Colonic mucosa (tissue), 4 donors: ENCODE measurements around the gene TCN1. TPM values are rescaled to one million over a fixed set of nuclear protein-coding genes. Genes with fewer than 3 reads are reported as not detected.

Source experiments
- DNase-seq: peaks from one replicate; pipeline ENCODE4 v3.0.0-alpha.2; 2020
- H3K27ac ChIP-seq: fragments of 200-600 bp; one replicate; pipeline ENCODE4 v1.8.0; 2021
- H3K27me3 ChIP-seq: fragments of 200-600 bp; one replicate; pipeline ENCODE4 v1.8.0; 2021
- H3K36me3 ChIP-seq: fragments of 200-600 bp; one replicate; pipeline ENCODE4 v1.8.0; 2021
- H3K4me1 ChIP-seq: fragments of 200-600 bp; one replicate; pipeline ENCODE4 v1.8.0; 2021; ENCODE audit warnings: mild to moderate bottlenecking
- H3K4me3 ChIP-seq: fragments of 200-600 bp; one replicate; pipeline ENCODE4 v1.8.0; 2021
- H3K9ac ChIP-seq, 2 donors: one replicate each; pipeline ENCODE4 v1.7.0; 2013; ENCODE audit warnings: control low read depth in 2 of 2, low read depth in 2 of 2, low read length in 2 of 2
- H3K9me3 ChIP-seq: fragments of 200-600 bp; one replicate; pipeline ENCODE4 v1.8.0; 2021
- intact Hi-C: fragments of 100-400 bp; cut with DNase I; formaldehyde crosslinking; loops from one replicate; pipeline ENCODE4 v1.14.1; 2022
- total RNA-seq, 2 donors: library from RNA; stranded (reverse); fragmentation: NEBNext Ultra II Directional in 1 of 2; extraction: Animal tissue kit (Norgen Biotek cat#: 25700) in 1 of 2; gene quantifications; one replicate each; pipeline ENCODE4 v1.2.1, GENCODE V29; 2021
- TF ChIP-seq, protein P1 (sequence below): fragments of 200-600 bp; IDR thresholded peaks from one replicate; pipeline ENCODE4 v1.8.0; 2022; ENCODE audit warnings: antibody characterized with exemption, mild to moderate bottlenecking
- donor health status: healthy.
- donor health status: DM: no; HTN: no; CAD: no.
- donor health status: DM: no; HTN: no; CAD: no.

TCN1 gene
- total RNA-seq, 2 donors from 2014 or later = 0.67 TPM; not detected in 1

DNA sequence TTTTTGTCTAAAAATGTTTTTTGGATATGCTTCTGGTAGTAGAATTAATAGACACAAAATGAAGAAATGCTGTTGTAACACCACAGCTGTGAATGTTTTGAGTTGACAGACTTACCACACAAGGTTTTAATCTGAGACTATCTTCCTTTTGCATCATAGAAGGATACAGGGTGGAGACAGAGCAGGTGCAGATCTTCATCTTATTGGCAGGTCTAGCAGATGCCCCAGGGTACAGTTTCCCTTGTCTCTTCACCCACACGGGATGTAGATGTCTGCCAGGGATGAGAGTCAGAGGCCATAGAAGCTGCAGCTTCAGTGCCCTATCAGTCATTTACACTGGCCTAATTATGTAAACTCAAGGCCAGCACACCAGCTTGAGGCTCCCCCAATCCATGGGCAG, 13.3 kb upstream of the TCN1 start:
- H3K36me3 ChIP-seq = no peaks in the 10 kb centered on the region
- no peak for DNase-seq

DNA sequence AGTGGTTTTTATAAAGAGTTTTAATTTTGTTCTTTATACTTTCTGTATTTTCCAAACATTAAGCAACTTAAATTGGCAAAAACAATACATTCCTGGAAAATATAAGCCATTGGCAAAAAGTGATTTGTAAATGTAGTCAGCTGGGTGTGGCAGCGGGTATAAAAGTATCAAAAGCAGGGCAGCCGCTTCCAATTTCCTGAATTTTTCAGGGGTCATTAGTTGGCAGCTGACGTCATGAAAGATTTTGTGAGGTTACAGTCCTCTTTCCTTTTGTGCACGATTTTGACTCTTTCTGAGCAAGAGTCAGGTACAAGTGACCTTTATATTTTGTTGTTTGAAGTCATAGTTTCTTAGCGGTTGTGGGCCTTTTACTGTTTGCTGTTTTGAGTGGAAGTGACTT, 12.3 kb upstream of the TCN1 start, which contains the start of gene OOSP3:
TSS of gene OOSP3 (plus strand) at position 208 of the 400 bp plus-strand sequence. CDS start at position 235, 27 bp downstream.
- Histone ChIP-seq H3K4me1 (no peaks in the 10 kb centered on the region), H3K27me3 (no peaks in the 10 kb centered on the region), H3K36me3 (no peaks in the 10 kb centered on the region), H3K27ac (no peak within 1 kb of the TSS), H3K9ac (no peak within 1 kb of the TSS), H3K9me3 (no peaks in the 10 kb centered on the region), H3K4me3 (no peak within 1 kb of the TSS)
- TF ChIP-seq, protein P1, sequence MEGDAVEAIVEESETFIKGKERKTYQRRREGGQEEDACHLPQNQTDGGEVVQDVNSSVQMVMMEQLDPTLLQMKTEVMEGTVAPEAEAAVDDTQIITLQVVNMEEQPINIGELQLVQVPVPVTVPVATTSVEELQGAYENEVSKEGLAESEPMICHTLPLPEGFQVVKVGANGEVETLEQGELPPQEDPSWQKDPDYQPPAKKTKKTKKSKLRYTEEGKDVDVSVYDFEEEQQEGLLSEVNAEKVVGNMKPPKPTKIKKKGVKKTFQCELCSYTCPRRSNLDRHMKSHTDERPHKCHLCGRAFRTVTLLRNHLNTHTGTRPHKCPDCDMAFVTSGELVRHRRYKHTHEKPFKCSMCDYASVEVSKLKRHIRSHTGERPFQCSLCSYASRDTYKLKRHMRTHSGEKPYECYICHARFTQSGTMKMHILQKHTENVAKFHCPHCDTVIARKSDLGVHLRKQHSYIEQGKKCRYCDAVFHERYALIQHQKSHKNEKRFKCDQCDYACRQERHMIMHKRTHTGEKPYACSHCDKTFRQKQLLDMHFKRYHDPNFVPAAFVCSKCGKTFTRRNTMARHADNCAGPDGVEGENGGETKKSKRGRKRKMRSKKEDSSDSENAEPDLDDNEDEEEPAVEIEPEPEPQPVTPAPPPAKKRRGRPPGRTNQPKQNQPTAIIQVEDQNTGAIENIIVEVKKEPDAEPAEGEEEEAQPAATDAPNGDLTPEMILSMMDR = no peak
- intact Hi-C loops = no loop called here
- no peak for DNase-seq

More for the DNA sequence above, 13.3 kb upstream of the TCN1 start:
- Histone ChIP-seq H3K4me3 (no peak overlapping the region), H3K27ac (no peak overlapping the region), H3K4me1 (no peaks in the 10 kb centered on the region), H3K27me3 (no peaks in the 10 kb centered on the region), H3K9ac (no peak overlapping the region), H3K9me3 (no peaks in the 10 kb centered on the region)
- intact Hi-C loops = no loop called here
- TF ChIP-seq, protein P1 = no peak

DNA sequence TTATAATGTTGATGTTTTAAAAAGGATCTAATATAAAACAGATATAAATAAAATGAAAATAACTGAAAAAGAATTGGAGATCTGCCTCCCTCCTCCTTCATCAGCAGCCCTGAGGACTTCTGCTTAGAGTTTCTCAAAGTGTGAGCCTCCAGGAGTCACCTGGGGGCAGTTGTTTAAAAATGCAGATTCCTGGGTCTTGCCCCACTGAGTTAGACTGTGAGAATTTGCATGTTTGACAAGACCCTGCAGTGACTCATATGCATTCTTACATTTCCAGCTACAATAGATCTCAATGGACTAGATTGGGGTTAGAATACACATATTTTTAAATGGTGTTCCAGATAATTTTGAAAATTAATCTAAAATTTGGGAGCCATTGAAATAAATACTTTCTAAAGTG, 11.5 kb upstream of the TCN1 start:
- Histone ChIP-seq H3K4me1 (no peaks in the 10 kb centered on the region), H3K9me3 (no peaks in the 10 kb centered on the region), H3K27ac (no peak overlapping the region), H3K27me3 (no peaks in the 10 kb centered on the region), H3K9ac (no peak overlapping the region), H3K36me3 (no peaks in the 10 kb centered on the region), H3K4me3 (no peak overlapping the region)
- DNase-seq = no peak
- TF ChIP-seq, protein P1 = no peak
- intact Hi-C loops = no loop called here

DNA sequence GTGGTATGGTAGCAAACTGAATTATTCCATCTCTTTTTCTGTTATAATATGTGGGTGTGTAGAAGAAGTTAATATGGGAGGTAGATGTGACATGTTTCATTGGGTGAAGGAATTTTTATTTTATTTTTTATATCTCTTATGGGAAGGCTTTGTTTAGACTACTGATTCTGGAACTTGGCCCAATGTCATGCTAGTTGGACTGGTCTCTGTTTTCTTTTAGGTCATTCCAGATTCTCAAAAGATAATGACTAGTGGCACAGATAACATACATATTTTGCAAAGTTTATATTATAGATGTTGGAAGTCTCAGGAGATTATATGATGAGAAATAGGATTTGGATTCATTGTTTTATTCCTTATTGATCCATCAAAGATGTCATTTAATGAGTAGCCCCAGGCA, 11.0 kb upstream of the TCN1 start:
- no peak overlapping the region for H3K9ac ChIP-seq
- no peak overlapping the region for H3K4me3 ChIP-seq
- no peak overlapping the region for H3K27ac ChIP-seq
- DNase-seq = no peak
- TF ChIP-seq, protein P1 = no peak
- H3K36me3 ChIP-seq = no peaks in the 10 kb centered on the region
- H3K27me3 ChIP-seq = no peaks in the 10 kb centered on the region
- intact Hi-C loops = no loop called here
- no peaks in the 10 kb centered on the region for H3K4me1 ChIP-seq
- no peaks in the 10 kb centered on the region for H3K9me3 ChIP-seq

DNA sequence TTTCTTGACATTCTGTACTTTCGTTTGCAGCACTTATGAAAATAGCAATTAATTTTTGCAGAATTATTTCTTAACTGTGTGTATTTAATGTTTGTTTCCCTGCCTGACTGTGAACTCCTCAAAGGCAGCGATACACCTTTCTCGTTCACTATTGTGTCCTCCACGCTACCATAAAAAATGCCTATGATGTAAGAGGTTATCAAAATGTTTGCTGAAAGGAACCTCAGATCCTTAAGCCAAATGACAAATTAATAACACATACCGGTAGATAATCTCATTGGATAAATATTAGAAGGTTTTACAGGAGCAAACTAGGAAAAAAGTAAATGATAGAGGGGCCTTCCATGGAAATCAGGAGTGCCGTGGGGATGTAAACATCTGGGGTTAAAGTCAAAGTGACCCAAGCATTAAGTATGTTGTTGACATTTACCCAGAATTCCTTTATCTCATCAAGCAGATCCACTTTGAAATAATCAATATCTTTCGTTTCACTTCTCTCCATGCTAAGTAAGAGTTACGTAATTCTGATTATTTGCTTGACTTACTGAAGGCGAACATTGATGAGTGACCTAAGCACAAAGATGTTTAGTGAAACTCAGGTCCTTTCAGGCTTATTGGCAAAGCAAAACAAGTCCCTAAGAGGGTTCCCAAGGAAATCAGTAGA, 9.7 kb upstream of the TCN1 start:
- Histone ChIP-seq H3K4me1 (no peaks in the 10 kb centered on the region), H3K27ac (no peak overlapping the region), H3K9ac (no peak overlapping the region), H3K27me3 (no peaks in the 10 kb centered on the region), H3K9me3 (no peaks in the 10 kb centered on the region), H3K4me3 (no peak overlapping the region), H3K36me3 (no peaks in the 10 kb centered on the region)
- intact Hi-C loops = no loop called here
- DNase-seq = no peak
- TF ChIP-seq, protein P1 = no peak
